GM18951 (cell line): ENCODE results near the gene CDH4.

Source experiments
- POLR2A ChIP-seq: IDR thresholded peaks from 4 replicates; pipeline ENCODE4 v1.6.1; 2011; ENCODE audit warnings: mild to moderate bottlenecking; ENCODE audit not compliant: insufficient read length, insufficient read depth; ENCODE audit errors: extremely low read depth
- in situ Hi-C: fragments of 300-500 bp; cut with MboI; formaldehyde crosslinking; loops from one replicate; pipeline ENCODE4 v1.12.0; 2022; ENCODE audit warnings: low sequenced_read_pairs, mixed read lengths, inconsistent platforms; ENCODE audit not compliant: unreplicated experiment

Gene CDH4

DNA sequence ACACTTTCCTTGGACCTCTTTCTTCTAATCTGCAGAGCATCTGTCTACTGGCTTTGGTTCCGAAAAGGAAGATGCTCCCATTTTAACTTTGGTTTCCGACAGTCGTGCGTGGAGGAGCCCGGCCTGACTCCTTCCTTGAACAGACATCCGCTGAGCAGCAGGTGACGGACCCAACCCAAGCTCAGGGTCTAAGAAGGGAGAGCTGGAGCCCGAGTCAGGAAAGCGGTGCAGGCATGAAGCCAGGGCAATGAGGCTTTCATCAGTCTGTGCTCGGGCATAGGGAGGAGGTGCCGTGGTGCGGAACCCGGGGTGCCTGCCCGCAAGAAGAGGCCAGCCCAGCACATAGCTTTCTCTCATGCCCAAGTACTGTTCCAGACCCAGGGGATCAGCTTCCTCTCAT is 109.4 kb downstream of the CDH4 start:
- TF ChIP-seq POLR2A, result no peak
- in situ Hi-C loops, result no loop called here

DNA sequence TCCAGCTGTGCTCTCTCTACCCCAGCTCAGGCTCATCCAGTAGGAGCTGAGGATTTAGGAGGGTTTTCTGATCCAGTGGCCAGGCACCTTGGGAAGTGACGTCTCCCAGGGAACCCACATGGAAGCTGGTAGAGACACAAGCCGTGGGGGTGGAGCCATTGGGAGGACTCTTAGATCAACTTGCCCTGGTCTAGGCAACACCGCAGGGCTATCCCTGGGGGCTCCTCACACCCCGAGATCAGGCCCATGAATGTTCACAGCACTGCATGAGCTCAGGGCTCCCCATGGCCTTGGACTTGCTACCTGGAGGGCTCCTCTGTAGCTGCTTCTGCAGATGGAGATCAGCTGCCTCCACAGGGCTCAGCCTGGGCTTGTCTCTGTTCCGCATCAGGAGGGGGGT is 112.1 kb downstream of the CDH4 start:
- in situ Hi-C loops, result no loop called here

DNA sequence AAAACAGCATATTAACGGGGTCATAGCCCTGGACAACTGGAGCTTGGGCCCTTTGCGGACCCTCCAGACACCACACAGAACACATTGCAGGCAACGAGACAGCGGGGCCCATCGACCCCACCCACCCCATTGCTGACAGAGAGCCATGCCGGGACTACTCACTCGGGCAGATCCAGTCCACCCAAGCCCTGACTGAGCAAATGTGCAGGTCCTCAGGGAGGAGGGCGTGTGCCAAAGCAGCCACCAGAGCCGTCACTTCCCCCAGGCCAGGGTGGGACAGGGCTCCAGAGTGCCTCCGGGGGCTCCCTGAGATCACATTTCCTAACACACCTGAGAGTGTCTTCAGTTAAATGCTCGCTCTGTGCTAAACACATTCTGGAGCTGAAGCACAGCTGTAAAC is 114.9 kb downstream of the CDH4 start:
- in situ Hi-C loops, result no loop called here
- TF ChIP-seq POLR2A, result no peak

More for the DNA sequence above, 112.1 kb downstream of the CDH4 start:
- no peak for TF ChIP-seq POLR2A

DNA sequence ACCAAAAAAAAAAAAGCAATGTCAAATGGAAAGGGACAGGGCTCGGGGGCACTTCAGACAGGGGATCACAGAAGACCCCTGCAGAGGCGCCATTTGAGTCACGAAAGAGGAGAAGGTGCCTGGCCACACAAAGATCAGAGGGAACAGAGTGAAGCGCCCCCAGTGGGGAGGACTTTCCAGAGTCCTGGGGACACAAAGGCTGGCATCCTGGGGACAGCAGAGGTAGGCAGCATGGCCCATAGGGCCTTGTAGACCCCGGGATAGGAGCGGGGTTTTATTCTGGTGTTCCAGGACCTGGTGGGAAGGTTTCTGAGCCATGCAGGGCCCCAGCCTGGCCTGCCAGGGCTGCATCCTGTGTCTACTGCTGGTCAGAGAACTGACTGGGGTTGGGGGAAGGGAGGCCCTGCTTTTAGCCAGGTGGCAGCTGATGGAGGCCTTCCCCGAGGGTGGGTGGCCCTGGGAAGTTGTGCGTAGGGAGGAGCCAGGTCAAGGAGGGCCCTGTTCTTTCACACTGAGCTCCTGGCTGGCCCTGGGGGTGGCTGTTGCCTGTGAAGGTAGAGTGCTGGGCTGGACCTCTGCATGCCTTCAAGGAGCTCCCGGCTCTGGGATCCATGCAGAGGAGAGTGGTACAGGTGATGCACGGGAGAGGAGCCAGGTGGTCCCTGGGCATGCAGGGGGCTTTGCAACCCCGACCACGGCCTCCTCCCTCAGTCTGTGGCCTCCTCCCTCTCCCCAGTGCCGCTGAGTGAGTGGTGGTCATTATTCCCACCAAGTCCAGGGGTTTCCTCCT is 117.9 kb downstream of the CDH4 start:
- in situ Hi-C loops, result no loop called here

DNA sequence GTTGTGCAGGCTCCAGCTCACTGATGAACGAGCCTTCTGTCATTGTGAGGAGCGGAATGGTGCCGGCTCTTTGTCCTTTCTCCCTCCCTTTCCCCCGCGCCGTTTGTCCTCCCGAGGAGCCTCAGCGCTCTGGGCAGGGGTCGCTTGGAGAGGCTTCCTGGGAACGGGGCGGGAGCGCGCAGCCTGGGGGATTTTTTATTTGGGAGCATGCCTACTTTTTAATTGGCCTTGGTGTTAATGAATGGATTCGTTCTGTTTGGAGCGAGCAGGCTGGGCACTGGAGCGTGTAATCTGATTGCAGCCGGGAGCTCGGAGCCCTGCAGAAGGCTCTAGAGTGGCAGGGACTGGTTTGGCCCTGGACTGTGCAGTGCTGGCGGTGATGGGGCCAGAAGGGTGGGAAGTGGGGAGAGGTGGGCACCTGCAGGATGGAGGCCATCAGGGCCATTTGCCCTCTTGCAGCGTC is 118.8 kb downstream of the CDH4 start:
- in situ Hi-C loops, result no loop called here
- no peak for TF ChIP-seq POLR2A

More for the DNA sequence above, 117.9 kb downstream of the CDH4 start:
- no peak for TF ChIP-seq POLR2A

DNA sequence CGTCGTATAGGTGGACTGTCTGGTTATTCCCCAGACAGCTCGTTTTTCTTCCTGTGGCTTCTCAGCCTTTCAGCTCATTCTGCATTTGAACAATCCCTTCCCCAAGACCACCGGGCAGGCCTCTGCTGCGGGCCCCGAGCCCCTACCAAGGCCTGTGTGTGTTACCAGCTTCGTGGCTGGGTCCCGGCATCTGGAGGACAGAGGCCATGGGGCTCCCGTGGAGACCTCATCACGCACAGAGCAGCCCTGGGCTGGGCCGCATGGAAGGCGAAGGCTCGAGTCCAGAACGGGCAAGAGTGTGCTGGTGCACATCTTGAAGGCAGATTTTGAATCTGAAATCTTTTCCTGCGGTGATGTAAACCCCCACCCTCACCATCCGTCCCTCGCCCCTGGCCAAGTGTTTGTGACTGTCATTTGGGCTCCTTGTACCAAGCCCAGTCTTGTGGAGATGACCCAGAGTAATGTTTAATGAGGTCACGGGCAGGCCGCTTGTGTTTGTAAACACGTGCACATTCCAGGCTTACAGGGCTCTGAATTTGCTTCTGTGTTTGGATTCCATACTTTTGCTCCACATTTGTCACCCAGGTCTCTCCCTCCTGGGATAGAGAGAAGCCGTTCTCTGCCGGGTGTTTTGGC is 119.6 kb downstream of the CDH4 start:
- in situ Hi-C loops, result no loop called here
- no peak for TF ChIP-seq POLR2A

DNA sequence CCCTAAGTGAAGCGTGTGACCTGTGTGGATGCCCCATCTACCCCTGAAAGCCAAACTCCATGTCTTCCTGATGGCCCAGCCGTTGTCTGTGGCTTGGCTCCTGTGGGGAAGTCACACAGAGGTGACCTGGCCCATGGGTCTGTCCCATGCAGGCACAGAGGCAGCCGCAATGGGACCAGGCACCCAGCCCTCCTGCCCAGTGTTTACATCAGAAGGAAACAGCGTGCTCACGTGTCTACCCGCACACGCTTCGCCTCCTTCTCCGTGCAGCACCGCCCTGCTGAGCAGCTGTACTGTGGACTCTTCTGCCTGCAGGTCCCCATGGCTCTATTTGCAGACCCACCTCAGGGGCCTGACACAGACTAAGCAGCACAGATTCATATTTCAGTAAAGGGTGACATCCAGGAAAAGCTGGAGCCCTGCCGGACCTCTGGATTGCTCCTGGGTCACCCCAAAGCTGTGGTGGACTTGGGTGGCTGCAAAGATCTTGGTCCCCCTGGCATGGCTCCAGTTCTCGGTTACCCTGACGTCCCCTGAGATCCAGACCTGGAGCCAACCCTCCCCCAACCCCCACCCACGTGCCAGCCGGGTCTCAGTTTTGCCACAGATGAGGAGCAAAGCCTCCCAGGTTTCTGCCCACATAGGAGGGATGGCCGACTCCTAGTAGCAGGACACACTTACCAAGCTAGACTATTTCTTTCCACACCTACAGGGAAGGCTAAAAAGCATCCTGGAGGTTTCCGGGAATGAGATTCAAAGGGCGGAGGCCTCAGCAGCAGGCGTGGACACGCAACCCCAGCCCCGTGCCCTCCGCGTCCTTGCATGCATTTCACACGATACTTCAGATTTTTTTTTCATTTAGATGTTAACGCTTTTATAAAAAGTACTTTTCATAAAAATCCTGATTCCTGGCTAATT is 120.3 kb downstream of the CDH4 start:
- in situ Hi-C loops, result no loop called here
- TF ChIP-seq POLR2A, result no peak

DNA sequence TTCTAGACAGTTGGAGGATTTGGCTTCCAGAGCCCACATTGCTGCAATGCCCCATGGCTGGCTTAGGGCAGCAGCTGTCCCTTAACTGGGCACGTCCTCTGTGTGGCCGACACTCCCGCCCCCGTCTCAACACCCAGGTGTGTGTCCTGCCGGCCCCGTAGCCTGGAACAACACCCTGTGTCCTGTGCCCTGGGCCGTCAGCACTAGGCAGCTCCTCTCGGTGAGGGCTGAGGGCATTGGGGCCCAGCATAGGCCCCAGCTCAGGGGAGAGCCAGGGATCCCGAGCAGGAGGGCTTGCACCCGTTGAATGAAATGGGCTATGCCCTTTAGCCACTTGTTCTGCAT is 121.0 kb downstream of the CDH4 start:
- in situ Hi-C loops, result no loop called here
- no peak for TF ChIP-seq POLR2A

DNA sequence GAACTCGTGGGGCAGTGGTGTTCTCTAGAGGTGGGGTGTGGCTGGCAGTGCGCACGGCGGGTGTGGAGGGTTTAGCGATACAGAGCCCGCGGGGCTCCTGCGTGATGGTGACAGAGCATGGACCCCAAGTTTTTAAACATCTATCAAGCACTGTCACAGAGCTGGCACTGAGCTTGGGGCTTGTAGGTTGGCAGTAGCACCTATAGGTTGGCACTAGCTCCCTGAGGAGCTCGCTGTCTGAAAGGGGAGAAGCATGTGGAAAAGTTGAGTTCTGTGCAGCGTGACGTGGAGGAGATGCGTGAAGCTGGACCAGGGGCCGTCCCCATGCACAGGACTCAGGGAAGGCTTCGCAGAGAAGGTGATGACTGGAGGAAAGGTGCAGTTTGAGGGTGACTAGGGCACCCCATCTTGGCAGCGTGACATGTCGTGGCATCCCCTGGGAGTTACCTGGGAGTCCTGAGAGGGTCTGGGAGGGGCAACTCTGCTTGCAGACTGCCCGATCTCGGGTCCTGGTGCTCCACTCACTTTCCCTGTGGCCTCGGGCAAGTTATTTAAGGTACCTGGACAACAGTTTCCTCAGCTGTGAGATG is 122.0 kb downstream of the CDH4 start:
- in situ Hi-C loops, result no loop called here
- no peak for TF ChIP-seq POLR2A

DNA sequence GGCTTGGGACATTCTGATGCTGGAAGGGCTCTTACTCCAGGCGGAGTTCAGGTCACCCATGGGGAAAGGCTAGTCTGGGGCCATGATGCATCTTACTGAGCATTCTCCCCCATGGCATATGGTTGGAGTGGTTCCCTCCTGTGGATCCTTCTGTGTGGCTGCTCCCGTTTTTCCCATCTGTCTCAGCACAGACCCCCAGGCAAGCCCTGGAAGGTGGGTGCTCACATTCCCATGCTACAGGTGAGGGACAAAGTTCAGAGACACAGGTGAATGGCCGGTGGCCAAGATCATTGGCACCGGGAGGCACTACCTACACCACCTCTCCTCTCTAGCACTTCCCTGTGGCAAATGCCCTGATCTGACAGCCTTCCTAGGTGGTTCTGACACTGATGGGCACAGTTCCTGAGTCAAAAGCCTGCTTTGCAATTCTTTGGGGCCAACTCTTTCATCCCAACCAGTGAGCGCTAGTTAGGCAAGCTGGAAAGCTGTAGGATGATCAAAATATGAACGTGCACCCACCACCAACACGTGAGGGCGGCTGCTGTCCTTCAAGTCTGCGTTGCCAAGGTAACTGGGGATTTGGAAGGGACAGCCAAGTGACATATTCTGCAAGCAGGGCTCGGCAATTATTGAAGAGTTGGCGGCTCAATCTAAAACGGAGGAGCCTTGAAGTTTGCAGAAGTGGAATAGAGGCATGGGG is 124.6 kb downstream of the CDH4 start:
- in situ Hi-C loops, result no loop called here
- no peak for TF ChIP-seq POLR2A

DNA sequence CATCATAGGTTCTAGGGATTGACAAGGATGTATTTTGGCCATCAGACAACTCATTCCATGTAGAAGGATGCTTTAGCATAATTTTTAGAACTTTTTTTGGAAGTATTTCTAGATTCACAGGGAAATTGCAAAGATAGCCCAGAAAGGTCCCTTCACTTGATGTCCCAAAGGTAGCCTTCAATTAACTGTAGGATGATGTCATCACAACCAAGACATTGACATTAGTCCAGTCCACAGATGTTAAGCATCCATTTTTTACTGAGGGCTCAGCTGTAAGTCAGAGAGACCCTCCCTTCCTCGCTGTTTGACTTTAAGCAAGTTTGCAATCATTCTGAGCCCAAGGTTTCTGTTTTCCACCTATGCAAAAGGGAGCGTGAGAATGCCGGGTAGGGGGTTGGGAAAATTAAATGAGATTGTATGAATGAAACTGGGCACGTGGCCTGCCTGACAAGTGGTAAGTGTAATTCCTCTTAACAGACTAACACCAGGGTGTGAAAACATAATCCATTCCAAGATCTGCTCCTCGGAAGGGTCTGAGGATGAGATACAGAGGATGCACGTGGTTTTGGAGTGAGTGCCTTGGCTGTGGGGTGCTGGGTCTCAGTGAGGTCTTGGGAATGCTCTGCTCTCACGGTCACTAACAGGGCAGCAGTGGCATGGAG is 126.8 kb downstream of the CDH4 start:
- in situ Hi-C loops, result no loop called here

DNA sequence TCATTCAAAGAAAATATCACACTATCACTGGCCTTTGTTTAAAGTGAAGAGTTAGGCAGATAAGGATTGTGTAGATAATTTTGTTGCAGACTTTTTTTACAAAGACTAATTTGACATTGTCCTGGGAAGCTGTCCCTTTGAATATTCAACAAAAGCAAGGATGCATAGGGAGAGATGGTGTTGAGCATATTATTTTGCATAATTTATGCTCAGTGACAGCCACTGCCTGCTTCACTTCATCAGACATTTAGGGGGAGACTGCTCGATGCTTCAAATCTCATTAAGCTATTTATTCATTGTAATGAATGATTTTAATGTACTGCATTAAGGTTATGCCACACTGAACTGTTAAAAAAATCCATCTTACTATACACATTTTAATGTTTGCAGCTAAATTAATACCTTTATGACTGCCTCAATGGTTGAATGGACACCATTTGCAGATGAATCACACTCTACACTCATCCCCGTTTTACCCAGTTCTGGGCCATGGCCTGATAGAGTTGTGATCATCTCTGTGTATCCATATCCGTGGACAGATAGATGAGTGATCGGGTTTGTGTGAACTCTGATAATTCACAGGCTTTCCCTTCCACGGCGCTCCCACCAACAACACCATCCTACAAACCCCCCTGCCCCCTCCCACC is 128.0 kb downstream of the CDH4 start:
- in situ Hi-C loops, result no loop called here
- TF ChIP-seq POLR2A, result no peak

More for the DNA sequence above, 126.8 kb downstream of the CDH4 start:
- TF ChIP-seq POLR2A, result no peak

DNA sequence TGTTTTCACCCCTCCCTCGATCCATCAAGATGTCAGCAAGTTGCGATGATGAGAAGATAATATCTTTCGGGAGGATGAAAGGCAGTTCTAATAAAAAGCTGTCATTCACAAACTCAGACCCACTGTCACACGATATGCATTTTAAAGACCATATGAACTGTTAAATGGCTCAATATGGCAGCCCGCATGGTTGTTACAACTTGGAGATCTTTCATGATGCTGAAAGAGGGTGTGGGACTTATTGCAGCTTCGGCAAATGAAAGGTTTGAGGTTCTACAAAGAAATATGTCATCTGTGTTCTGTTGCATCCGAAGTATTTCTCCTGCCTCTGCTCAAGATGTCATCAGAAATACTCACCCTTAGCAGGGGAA is 128.5 kb downstream of the CDH4 start:
- in situ Hi-C loops, result no loop called here
- no peak for TF ChIP-seq POLR2A
